ENCODE data around the gene SPACA4.

SPACA4 gene

DNA sequence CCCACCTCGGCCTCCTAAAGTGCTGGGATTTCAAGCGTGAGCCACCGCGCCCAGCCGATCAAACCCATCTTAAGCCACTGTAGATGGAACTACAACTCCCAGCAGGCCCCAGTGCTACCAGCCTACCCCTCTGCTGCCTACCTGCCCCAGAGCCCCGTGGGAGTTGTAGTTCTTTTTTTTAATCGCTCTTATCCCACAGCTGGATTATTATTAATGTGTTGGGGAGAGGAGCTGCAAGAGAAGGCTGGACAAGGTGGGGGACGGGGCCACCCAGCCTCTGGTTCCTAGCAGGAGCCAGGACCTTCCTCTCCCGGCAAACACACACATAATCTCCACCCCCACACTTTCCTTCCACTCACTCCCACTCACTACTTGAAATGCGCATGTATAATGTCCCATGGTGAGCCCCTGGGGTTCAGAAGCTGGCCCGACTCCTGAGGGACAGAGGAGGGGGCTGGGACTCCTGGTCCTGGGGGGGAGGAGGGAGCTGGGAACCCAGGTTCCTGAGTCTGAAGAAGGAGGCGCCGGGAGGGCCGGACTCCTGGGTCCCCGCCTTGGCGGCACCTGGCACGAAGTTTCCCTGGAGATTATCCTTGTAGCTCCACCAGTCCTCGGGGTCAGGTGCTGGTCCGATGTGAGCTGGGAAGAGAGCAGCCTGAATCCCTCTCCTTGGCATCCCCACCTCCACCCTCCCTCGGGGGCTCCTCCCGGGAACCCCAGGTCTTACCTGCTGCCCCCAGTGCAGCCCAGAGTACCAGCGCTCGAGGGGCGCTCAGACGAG, 38.5 kb downstream of the SPACA4 start:
- DNase-seq (ENCODE audit: low spot score) (no peak), ATAC-seq (ENCODE audit: low read depth) (peak; percentile 69)
- Histone ChIP-seq H3K4me1 (ENCODE audit: insufficient read depth, poor library complexity, severe bottlenecking) (peaks cover 9% of the 10 kb centered on the region), H3K36me3 (ENCODE audit: low read depth) (no peaks in the 10 kb centered on the region), H3K9me3 (ENCODE audit: severe bottlenecking) (no peaks in the 10 kb centered on the region), H3K27me3 (ENCODE audit: insufficient read depth, poor library complexity, severe bottlenecking) (no peaks in the 10 kb centered on the region), H3K4me3 (ENCODE audit: severe bottlenecking) (peak overlapping the region; percentile 34), H3K27ac (ENCODE audit: poor library complexity, severe bottlenecking) (no peak overlapping the region)
- TF ChIP-seq, protein P1, sequence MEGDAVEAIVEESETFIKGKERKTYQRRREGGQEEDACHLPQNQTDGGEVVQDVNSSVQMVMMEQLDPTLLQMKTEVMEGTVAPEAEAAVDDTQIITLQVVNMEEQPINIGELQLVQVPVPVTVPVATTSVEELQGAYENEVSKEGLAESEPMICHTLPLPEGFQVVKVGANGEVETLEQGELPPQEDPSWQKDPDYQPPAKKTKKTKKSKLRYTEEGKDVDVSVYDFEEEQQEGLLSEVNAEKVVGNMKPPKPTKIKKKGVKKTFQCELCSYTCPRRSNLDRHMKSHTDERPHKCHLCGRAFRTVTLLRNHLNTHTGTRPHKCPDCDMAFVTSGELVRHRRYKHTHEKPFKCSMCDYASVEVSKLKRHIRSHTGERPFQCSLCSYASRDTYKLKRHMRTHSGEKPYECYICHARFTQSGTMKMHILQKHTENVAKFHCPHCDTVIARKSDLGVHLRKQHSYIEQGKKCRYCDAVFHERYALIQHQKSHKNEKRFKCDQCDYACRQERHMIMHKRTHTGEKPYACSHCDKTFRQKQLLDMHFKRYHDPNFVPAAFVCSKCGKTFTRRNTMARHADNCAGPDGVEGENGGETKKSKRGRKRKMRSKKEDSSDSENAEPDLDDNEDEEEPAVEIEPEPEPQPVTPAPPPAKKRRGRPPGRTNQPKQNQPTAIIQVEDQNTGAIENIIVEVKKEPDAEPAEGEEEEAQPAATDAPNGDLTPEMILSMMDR (IDR thresholded peaks at IDR 0.05; ENCODE audit: poor library complexity, severe bottlenecking), result no peak

DNA sequence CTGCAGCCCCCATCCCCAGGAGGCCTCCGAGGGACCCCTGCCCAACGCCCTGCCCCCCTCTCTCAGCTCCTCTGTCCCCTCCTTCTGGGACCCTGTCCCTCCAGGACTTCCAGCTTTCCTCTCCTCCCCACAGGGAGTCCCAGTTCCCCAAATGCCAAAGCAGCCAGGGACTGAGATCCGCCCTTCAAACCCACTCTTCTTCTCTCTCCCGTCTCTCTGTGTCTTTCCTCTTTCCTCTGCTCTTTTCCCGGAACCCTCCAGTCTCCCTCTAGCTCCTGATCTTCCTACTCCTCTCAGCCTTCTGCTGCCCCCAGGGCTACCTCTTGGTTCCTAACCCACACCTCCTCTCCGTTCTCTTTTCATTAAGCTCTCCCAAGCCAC, 39.1 kb downstream of the SPACA4 start:
- no peak for DNase-seq (ENCODE audit: low spot score)
- Histone ChIP-seq H3K9me3 (ENCODE audit: severe bottlenecking) (no peaks in the 10 kb centered on the region), H3K4me1 (ENCODE audit: insufficient read depth, poor library complexity, severe bottlenecking) (peaks cover 9% of the 10 kb centered on the region), H3K27ac (ENCODE audit: poor library complexity, severe bottlenecking) (peak overlapping the region; percentile 26), H3K36me3 (ENCODE audit: low read depth) (no peaks in the 10 kb centered on the region), H3K27me3 (ENCODE audit: insufficient read depth, poor library complexity, severe bottlenecking) (no peaks in the 10 kb centered on the region), H3K4me3 (ENCODE audit: severe bottlenecking) (peak overlapping the region; percentile 34)
- ATAC-seq (ENCODE audit: low read depth), result peak; percentile 3; the same call in 2 of the 3 replicates
- TF ChIP-seq, protein P1 (IDR thresholded peaks at IDR 0.05; ENCODE audit: poor library complexity, severe bottlenecking), result no peak

DNA sequence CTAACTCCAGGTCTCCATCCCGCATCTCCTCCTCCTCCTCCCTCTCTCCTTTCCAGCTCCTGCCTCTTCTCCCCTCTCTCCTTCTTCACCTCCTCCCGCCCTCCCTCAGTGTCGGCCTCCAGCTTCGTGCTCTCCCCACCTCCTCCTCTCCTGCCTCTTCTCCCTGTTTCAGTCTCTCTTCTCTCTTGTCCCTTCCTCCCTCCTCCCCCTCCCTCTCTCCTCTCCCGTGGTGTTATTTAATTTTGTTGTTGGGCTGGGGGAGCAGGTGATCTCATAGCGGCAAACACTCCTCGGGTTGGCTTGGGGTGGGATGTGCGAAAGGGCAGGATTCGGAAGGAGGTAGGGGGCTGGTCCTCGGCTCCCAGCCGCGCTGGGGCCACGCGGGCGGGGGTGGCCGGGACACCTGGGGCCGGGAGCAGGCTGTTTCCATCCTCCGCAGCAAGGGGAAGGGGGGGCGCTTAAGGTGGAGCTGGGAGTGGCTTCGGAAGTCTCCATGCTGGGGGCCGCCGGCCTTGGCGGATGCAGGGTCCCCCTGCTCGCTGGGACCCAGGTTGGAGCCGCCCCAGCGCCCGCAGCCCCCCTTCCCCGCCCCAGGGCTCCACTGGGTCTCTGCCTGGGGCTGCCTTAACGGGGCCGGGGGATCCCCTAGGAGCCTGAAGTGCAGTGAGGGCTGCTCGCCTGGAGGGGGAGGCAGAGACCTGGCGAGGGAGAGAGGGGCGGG, 39.6 kb downstream of the SPACA4 start, which contains the start of gene CA11:
Gene CA11 (minus strand): TSS at position 187 of the 721 bp plus-strand sequence. CDS start 555 bp downstream, outside the sequence.
- Histone ChIP-seq H3K27me3 (ENCODE audit: insufficient read depth, poor library complexity, severe bottlenecking) (no peaks in the 10 kb centered on the region), H3K4me1 (ENCODE audit: insufficient read depth, poor library complexity, severe bottlenecking) (peaks cover 9% of the 10 kb centered on the region), H3K9me3 (ENCODE audit: severe bottlenecking) (no peaks in the 10 kb centered on the region), H3K27ac (ENCODE audit: poor library complexity, severe bottlenecking) (peak within 1 kb of the TSS; percentile 26), H3K36me3 (ENCODE audit: low read depth) (no peaks in the 10 kb centered on the region), H3K4me3 (ENCODE audit: severe bottlenecking) (peak within 1 kb of the TSS; percentile 34)
- ATAC-seq (ENCODE audit: low read depth), result peak; percentile 85
- TF ChIP-seq, protein P1 (IDR thresholded peaks at IDR 0.05; ENCODE audit: poor library complexity, severe bottlenecking), result peak; percentile 86
- peak; percentile 82 for DNase-seq (ENCODE audit: low spot score)

DNA sequence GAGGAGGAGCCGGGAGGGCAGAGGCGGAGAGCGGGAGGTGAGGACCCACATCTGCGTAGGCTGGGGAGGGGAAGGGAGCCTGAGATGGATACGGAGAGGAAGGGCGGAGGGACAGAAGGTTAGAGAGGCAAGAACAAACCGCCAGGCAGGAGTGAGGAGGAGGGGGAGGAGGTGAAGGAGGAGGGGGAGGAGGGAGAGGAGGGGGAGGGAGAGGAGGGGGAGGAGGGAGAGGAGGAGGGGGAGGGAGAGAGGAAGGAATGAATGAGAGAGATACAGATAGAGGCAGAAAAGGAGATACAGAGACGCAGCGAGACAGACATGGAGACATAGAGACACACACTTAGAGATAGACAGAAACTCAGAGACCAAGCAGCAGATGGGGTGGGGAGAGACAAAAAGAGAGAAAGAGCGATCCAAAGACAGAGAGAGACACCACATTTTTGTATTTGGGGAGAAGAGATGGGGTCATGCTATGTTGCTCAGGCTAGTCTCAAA, 40.2 kb downstream of the SPACA4 start:
- Histone ChIP-seq H3K27me3 (ENCODE audit: insufficient read depth, poor library complexity, severe bottlenecking) (no peaks in the 10 kb centered on the region), H3K27ac (ENCODE audit: poor library complexity, severe bottlenecking) (no peak overlapping the region), H3K4me1 (ENCODE audit: insufficient read depth, poor library complexity, severe bottlenecking) (peaks cover 9% of the 10 kb centered on the region), H3K36me3 (ENCODE audit: low read depth) (no peaks in the 10 kb centered on the region), H3K9me3 (ENCODE audit: severe bottlenecking) (no peaks in the 10 kb centered on the region), H3K4me3 (ENCODE audit: severe bottlenecking) (peak overlapping the region; percentile 34)
- TF ChIP-seq, protein P1 (IDR thresholded peaks at IDR 0.05; ENCODE audit: poor library complexity, severe bottlenecking), result peak; percentile 2
- ATAC-seq (ENCODE audit: low read depth) (no peak), DNase-seq (ENCODE audit: low spot score) (no peak)
